GM15510 (cell line): ENCODE results near the gene FAM174B.

ENCODE experiments used
- POLR2A ChIP-seq: IDR thresholded peaks from 3 replicates; pipeline ENCODE4 v1.6.1; 2011; ENCODE audit warnings: borderline replicate concordance; ENCODE audit not compliant: insufficient read length; ENCODE audit errors: extremely low read depth

Gene FAM174B

DNA sequence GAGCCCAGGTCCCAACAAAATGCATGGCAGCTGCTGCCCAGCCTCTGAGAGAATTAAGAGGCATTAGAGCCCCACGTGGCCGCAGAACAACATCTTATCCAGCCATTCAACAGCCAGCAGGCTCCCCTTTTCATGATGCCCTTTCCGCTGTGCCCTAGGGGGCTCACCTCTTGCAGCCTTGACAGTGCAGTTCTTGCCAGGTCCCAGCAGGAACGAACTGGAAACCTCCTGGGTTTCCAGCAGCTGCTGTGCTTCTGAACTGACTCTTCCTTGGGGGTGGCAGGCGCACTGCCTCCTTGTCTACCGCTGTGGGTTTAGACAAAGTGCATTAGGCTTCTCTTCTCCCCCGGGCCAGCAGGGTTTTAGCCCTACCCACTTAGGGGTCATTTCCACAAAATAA is 85.2 kb downstream of the FAM174B start:
- no peak for TF ChIP-seq POLR2A

GRCh38 chr15:92569778-92570177 is 85.8 kb downstream of the FAM174B start:
- no peak for TF ChIP-seq POLR2A
